Neuronal stem cell (in vitro differentiated cells): ENCODE results near the gene HOXA13.
A peak's percentile ranks its signal among the peaks of the same experiment; 100 is the strongest.

Experiments used
- DNase-seq: peaks from one replicate; pipeline ENCODE4 v3.0.0-alpha.2; 2013; ENCODE audit warnings: low spot score
- H2AFZ ChIP-seq: one replicate; pipeline ENCODE4 v1.6.1; 2013; ENCODE audit warnings: mild to moderate bottlenecking, low read length, inconsistent platforms
- H2AK5ac ChIP-seq: 2 replicates; pipeline ENCODE4 v1.6.1; 2013; ENCODE audit warnings: low read depth, mild to moderate bottlenecking, inconsistent platforms, low read length, moderate library complexity, mixed read lengths
- H2BK120ac ChIP-seq: 2 replicates; pipeline ENCODE4 v1.6.1; 2013; ENCODE audit warnings: low read depth, mild to moderate bottlenecking, inconsistent platforms, low read length, moderate library complexity, mixed read lengths
- H2BK12ac ChIP-seq: one replicate; pipeline ENCODE4 v1.6.1; 2013; ENCODE audit warnings: low read length, inconsistent platforms
- H2BK15ac ChIP-seq: 2 replicates; pipeline ENCODE4 v1.6.1; 2013; ENCODE audit warnings: mild to moderate bottlenecking, low read length, inconsistent platforms, mixed read lengths
- H2BK5ac ChIP-seq: one replicate; pipeline ENCODE4 v1.6.1; 2013; ENCODE audit warnings: inconsistent platforms, mild to moderate bottlenecking, low read length, moderate library complexity
- H3K14ac ChIP-seq: one replicate; pipeline ENCODE4 v1.6.1; 2013; ENCODE audit warnings: low read length, inconsistent platforms
- H3K18ac ChIP-seq: 2 replicates; pipeline ENCODE4 v1.6.1; 2013; ENCODE audit warnings: low read length, inconsistent platforms
- H3K23ac ChIP-seq: 2 replicates; pipeline ENCODE4 v1.6.1; 2013; ENCODE audit warnings: low read depth, mild to moderate bottlenecking, mixed read lengths, low read length, inconsistent platforms; ENCODE audit not compliant: poor library complexity
- H3K27ac ChIP-seq: replicated peaks from 3 replicates; pipeline ENCODE4 v1.5.1; 2013; ENCODE audit warnings: low read length, inconsistent platforms
- H3K27me3 ChIP-seq, 3 experiments: 2 replicates each; pipeline ENCODE4 v1.6.1; 2013; ENCODE audit warnings: low read length in 3 of 3, mild to moderate bottlenecking in 2 of 3, inconsistent platforms in 1 of 3, low read depth in 1 of 3, mixed read lengths in 1 of 3, moderate library complexity in 1 of 3; ENCODE audit not compliant: control insufficient read depth in 3 of 3, insufficient read depth in 3 of 3
- H3K36me3 ChIP-seq, 2 donors: replicated peaks in 1 of 2; 2 replicates each; pipeline ENCODE4 v1.6.1; 2013; ENCODE audit warnings: low read length in 2 of 2; ENCODE audit not compliant: control insufficient read depth in 2 of 2, insufficient read depth in 2 of 2
- H3K4ac ChIP-seq: 2 replicates; pipeline ENCODE4 v1.6.1; 2013; ENCODE audit warnings: inconsistent platforms, mild to moderate bottlenecking, low read length, moderate library complexity
- H3K4me1 ChIP-seq, 2 donors: 1 replicate in 1 of 2; 2 replicates in 1 of 2; pipeline ENCODE4 v1.6.1; 2013; ENCODE audit warnings: low read length in 2 of 2, low read depth in 1 of 2; ENCODE audit not compliant: control insufficient read depth in 2 of 2, insufficient read depth in 1 of 2
- H3K4me2 ChIP-seq: one replicate; pipeline ENCODE4 v1.6.1; 2013; ENCODE audit warnings: mild to moderate bottlenecking, low read length, inconsistent platforms; ENCODE audit not compliant: insufficient read depth, poor library complexity, severe bottlenecking
- H3K4me3 ChIP-seq, 2 donors: 2 replicates each; pipeline ENCODE4 v1.5.1; 2013; ENCODE audit warnings: low read length in 2 of 2, mild to moderate bottlenecking in 2 of 2, inconsistent platforms in 1 of 2, moderate library complexity in 1 of 2
- H3K79me1 ChIP-seq: one replicate; pipeline ENCODE4 v1.6.1; 2013; ENCODE audit warnings: low read depth, mild to moderate bottlenecking, inconsistent platforms, low read length, moderate library complexity
- H3K9ac ChIP-seq: one replicate; pipeline ENCODE4 v1.6.1; 2013; ENCODE audit warnings: mild to moderate bottlenecking, low read depth, low read length, inconsistent platforms; ENCODE audit not compliant: poor library complexity
- H3K9me3 ChIP-seq, 2 donors: replicated peaks in 1 of 2; 2 replicates each; pipeline versions ENCODE3 to v1.6.1; 2013; ENCODE audit warnings: low read length in 2 of 2, mild to moderate bottlenecking in 2 of 2, inconsistent platforms in 1 of 2, low read depth in 1 of 2, mixed read lengths in 1 of 2, moderate library complexity in 1 of 2; ENCODE audit not compliant: control insufficient read depth in 2 of 2, insufficient read depth in 1 of 2
- H4K8ac ChIP-seq: one replicate; pipeline ENCODE4 v1.6.1; 2013; ENCODE audit warnings: low read depth, mild to moderate bottlenecking, inconsistent platforms, low read length, moderate library complexity
- H4K91ac ChIP-seq: one replicate; pipeline ENCODE4 v1.6.1; 2013; ENCODE audit warnings: low read length, low read depth, mild to moderate bottlenecking, inconsistent platforms; ENCODE audit not compliant: poor library complexity
- WGBS, 2 donors: extraction: QIAGEN DNeasy Blood & Tissue Kit; methylation state at CpG; one replicate each; pipeline ENCODE4 v1.1.7; 2013; ENCODE audit warnings: missing lambda C conversion rate in 2 of 2, mixed read lengths in 1 of 2; ENCODE audit not compliant: insufficient read length in 2 of 2, insufficient replicate concordance in 1 of 2; ENCODE audit errors: extremely low coverage in 2 of 2; 5-methylcytosine and 5-hydroxymethylcytosine counted together

The HOXA13 gene

GRCh38 chr7:27202018-27202861, 2.3 kb upstream of the HOXA13 start:
- Histone ChIP-seq H3K14ac (no peak overlapping the region), H3K4me1 (peaks cover 0 to 1% of the 10 kb centered on the region in 2 donors), H3K9ac (no peak overlapping the region), H2BK120ac (no peak overlapping the region), H3K36me3 (no peaks in the 10 kb centered on the region), H3K79me1 (no peaks in the 10 kb centered on the region), H3K27me3 (peaks cover 73 to 98% (median 94%) of the 10 kb centered on the region in 3 experiments), H3K4me2 (no peak overlapping the region), H3K18ac (no peak overlapping the region), H3K9me3 (no peaks in the 10 kb centered on the region), H2BK5ac (no peak overlapping the region), H2BK15ac (no peak overlapping the region), H3K4ac (no peak overlapping the region), H4K8ac (no peak overlapping the region), H4K91ac (no peak overlapping the region), H2AK5ac (no peak overlapping the region), H3K27ac (no peak overlapping the region), H3K4me3 (no peak overlapping the region), H2AFZ (no peak overlapping the region), H3K23ac (peak overlapping the region; percentile 13), H2BK12ac (no peak overlapping the region)
- WGBS, 2 donors: no CpG with 5 or more reads among the region's 30 CpGs
- DNase-seq: no peak

- Histone ChIP-seq H3K23ac (no peak overlapping the region), H3K36me3 (no peaks in the 10 kb centered on the region), H3K14ac (no peak overlapping the region), H3K4me1 (peaks cover 0 to 1% of the 10 kb centered on the region in 2 donors), H2BK15ac (no peak overlapping the region), H2BK5ac (no peak overlapping the region), H3K9ac (no peak overlapping the region), H3K79me1 (no peaks in the 10 kb centered on the region), H3K27ac (no peak overlapping the region), H3K9me3 (no peaks in the 10 kb centered on the region), H3K18ac (no peak overlapping the region), H4K91ac (no peak overlapping the region), H3K4me2 (no peak overlapping the region), H3K27me3 (peaks cover 73 to 94% (median 93%) of the 10 kb centered on the region in 3 experiments), H4K8ac (no peak overlapping the region), H2AK5ac (no peak overlapping the region), H3K4me3 (no peak overlapping the region), H3K4ac (no peak overlapping the region), H2BK12ac (no peak overlapping the region), H2BK120ac (no peak overlapping the region), H2AFZ (no peak overlapping the region)
- DNase-seq: no peak
- no CpG with 5 or more reads among the region's 4 CpGs for WGBS, 2 donors
Measured at GRCh38 chr7:27201580-27202017, 1.7 kb upstream of the HOXA13 start.

- no peaks in the 10 kb centered on the region for H3K36me3 ChIP-seq
- H2BK12ac ChIP-seq: no peak overlapping the region
- H3K4me2 ChIP-seq: no peak overlapping the region
- no CpG with 5 or more reads among the region's 14 CpGs for WGBS, 2 donors
- no peak overlapping the region for H3K27ac ChIP-seq
- DNase-seq: no peak
- no peak overlapping the region for H3K18ac ChIP-seq
- H2BK5ac ChIP-seq: no peak overlapping the region
- peak overlapping the region; percentile 85 for H2AFZ ChIP-seq
- no peak overlapping the region for H4K91ac ChIP-seq
- peaks cover 70 to 94% (median 89%) of the 10 kb centered on the region in 3 experiments for H3K27me3 ChIP-seq
- no peak overlapping the region for H2BK120ac ChIP-seq
- peak overlapping the region; percentile 16 for H3K23ac ChIP-seq
- no peak overlapping the region for H2AK5ac ChIP-seq
- no peak overlapping the region for H2BK15ac ChIP-seq
- no peak overlapping the region for H3K9ac ChIP-seq
- no peaks in the 10 kb centered on the region for H3K9me3 ChIP-seq
- peaks cover 0 to 1% of the 10 kb centered on the region in 2 donors for H3K4me1 ChIP-seq
- no peak overlapping the region for H4K8ac ChIP-seq
- H3K4me3 ChIP-seq: no peak overlapping the region
- H3K14ac ChIP-seq: no peak overlapping the region
- no peaks in the 10 kb centered on the region for H3K79me1 ChIP-seq
- no peak overlapping the region for H3K4ac ChIP-seq
Measured at GRCh38 chr7:27200761-27201579, 1.1 kb upstream of the HOXA13 start.
